Measurements from ENCODE around the gene PPM1A.

The PPM1A gene

DNA sequence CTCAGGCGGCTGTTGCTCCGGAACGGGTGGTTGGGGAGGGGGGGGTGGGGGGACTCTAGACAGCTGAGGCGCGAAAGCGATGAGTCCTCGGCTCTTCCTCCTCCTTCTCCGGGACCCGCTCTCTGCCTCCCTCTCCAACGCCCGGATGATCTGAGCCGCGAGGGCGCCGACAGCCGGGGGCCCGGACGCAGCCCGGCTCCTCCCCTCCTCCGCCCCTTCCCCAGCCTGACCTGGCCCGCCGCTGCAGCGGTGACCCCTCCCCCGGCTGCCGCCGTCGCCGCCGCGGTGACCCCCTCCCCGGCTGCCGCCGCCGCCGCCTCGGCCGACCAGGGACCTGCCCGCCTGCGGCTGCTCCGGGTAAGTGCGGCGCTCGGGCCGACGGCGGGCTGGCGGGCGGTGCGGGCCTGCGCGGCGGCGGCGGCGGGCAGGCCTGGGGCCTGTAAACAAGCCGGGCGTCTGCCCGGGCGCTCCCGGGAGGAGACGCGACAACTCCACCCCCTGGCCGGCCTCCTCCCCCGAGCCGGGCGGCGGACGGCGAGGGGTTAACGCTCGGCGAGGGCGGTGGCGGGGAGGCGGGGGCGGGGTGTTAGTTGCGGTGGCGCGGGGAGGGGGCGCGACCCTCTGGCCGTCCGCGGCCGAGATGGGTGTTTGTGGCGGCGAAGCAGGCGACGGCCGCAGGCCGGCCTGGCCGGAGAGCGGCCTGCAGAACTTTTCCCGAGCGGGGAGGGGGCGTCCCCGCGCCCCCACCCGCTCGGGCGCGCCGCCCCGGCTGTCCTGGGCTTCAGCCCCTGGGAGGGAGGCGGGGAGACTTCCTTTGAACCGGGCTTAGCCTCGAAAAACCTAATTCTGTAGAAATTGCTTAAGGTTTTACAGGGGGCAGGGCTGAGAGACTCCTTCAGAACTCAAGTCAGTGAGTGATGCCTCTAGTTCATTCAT is 568 bp downstream of the PPM1A start:
- DNase-seq: peak; percentile 89
- peak overlapping the region; percentile 97 for H4K8ac ChIP-seq (ENCODE audit: low read depth, low read length)
- H2BK15ac ChIP-seq (replicated peaks; ENCODE audit: low read depth): no peak overlapping the region
- no CpG with 5 or more reads among the region's 107 CpGs for WGBS (ENCODE audit: extremely low coverage, insufficient coverage, low lambda C conversion rate)
- peaks cover 2% of the 10 kb centered on the region for H3K4me1 ChIP-seq (ENCODE audit: control insufficient read depth, low read depth, low read length)
- no peaks in the 10 kb centered on the region for H3K79me1 ChIP-seq (ENCODE audit: low read length)
- no peaks in the 10 kb centered on the region for H3K27me3 ChIP-seq (ENCODE audit: insufficient read depth, low read length, poor library complexity)
- H3K18ac ChIP-seq (ENCODE audit: low read length): peak overlapping the region; percentile 100
- no peak overlapping the region for H2BK5ac ChIP-seq (ENCODE audit: low read length)
- H3K79me2 ChIP-seq (ENCODE audit: control insufficient read depth, insufficient read depth, low read length): peaks cover 27% of the 10 kb centered on the region
- H3K27ac ChIP-seq (ENCODE audit: low read depth, low read length): peak overlapping the region; percentile 99
- peak overlapping the region; percentile 81 for H3K9ac ChIP-seq (ENCODE audit: low read length)
- H2AK5ac ChIP-seq (ENCODE audit: low read length): no peak overlapping the region
- H3K23ac ChIP-seq (ENCODE audit: low read length): no peak overlapping the region
- H3K4me2 ChIP-seq (ENCODE audit: low read length): peak overlapping the region; percentile 48
- no peak overlapping the region for H4K5ac ChIP-seq (ENCODE audit: low read length)
- peak overlapping the region; percentile 96 for H2BK120ac ChIP-seq (ENCODE audit: low read depth, low read length)
- no peaks in the 10 kb centered on the region for H3K36me3 ChIP-seq (ENCODE audit: control insufficient read depth, insufficient read depth, low read length)
- H3K56ac ChIP-seq (ENCODE audit: low read length): peak overlapping the region; percentile 86
- H3K4me3 ChIP-seq (ENCODE audit: low read length): peak overlapping the region; percentile 56
- peak overlapping the region; percentile 83 for H3K4ac ChIP-seq (ENCODE audit: low read depth, low read length)

DNA sequence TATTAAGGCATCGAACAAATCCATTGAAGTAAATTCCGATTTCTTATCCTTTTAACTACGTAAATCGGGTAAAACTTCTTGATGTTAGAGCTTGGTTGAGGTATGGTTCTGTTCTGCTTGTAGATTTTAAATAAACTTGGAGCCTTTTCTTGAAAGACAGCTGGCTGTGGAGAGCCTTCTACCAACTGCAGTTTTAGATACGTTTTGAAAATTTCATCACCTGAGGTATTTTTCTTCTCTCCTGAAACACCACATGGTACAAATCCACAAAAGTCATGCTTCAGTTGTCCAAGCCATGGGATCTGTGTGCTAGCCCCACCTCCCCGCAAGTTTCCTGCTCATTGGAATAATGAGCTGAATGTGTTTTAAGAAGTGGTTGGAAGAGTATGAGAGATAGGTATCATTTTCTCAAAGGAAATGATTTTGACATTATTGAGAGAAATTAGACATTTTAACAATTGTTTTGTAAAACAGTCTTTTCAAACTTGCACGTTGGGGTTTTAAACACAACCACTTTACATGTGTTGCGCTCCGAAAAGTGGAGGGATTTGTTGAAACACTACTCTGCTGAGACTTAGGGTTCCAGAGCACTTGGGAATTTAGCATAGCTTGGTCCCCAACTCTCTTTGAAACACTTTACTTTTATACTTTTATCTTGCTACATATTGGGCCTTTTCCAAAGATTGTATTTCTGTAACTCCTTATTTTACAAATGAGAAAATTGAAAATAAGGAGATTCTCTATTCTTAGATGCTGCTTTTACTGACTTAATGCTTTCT is 1.4 kb downstream of the PPM1A start:
- peak; percentile 34 for DNase-seq
- H2AK5ac ChIP-seq (ENCODE audit: low read length): no peak overlapping the region

DNA sequence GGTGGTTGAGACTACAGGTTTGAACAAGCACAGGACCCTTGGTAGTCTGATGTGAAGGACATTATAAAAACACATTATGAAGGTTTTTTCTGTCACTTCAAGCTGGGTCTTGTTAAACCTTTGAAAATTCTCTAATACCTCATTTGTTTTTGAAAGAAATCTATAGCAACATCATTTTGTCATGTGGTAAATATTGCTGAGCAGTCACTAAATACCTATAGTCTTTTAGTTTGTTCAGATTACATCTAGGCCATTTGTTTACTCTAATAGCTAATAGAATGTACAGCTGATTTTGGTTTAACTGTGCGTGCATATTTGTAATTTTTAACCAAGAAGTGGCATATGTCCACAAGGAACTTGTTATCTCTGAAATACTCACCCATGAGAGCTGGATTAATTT is 2.9 kb downstream of the PPM1A start:
- H3K23ac ChIP-seq (ENCODE audit: low read length): peak overlapping the region; percentile 31
- WGBS (ENCODE audit: extremely low coverage, insufficient coverage, low lambda C conversion rate): no CpG with 5 or more reads among the region's 1 CpG
- H3K27me3 ChIP-seq (ENCODE audit: insufficient read depth, low read length, poor library complexity): no peaks in the 10 kb centered on the region
- no peak overlapping the region for H3K27ac ChIP-seq (ENCODE audit: low read depth, low read length)
- H2AK5ac ChIP-seq (ENCODE audit: low read length): no peak overlapping the region
- H3K9ac ChIP-seq (ENCODE audit: low read length): no peak overlapping the region
- H4K5ac ChIP-seq (ENCODE audit: low read length): no peak overlapping the region
- H2BK120ac ChIP-seq (ENCODE audit: low read depth, low read length): no peak overlapping the region
- H3K4me3 ChIP-seq (ENCODE audit: low read length): no peak overlapping the region
- no peak overlapping the region for H3K4ac ChIP-seq (ENCODE audit: low read depth, low read length)
- peaks cover 2% of the 10 kb centered on the region for H3K4me1 ChIP-seq (ENCODE audit: control insufficient read depth, low read depth, low read length)
- no peak for DNase-seq
- H2BK15ac ChIP-seq (replicated peaks; ENCODE audit: low read depth): no peak overlapping the region
- H3K18ac ChIP-seq (ENCODE audit: low read length): no peak overlapping the region
- H3K36me3 ChIP-seq (ENCODE audit: control insufficient read depth, insufficient read depth, low read length): no peaks in the 10 kb centered on the region
- H3K79me1 ChIP-seq (ENCODE audit: low read length): peaks cover 3% of the 10 kb centered on the region
- H2BK5ac ChIP-seq (ENCODE audit: low read length): no peak overlapping the region
- no peak overlapping the region for H4K8ac ChIP-seq (ENCODE audit: low read depth, low read length)
- peaks cover 37% of the 10 kb centered on the region for H3K79me2 ChIP-seq (ENCODE audit: control insufficient read depth, insufficient read depth, low read length)
- H3K4me2 ChIP-seq (ENCODE audit: low read length): no peak overlapping the region
- H3K56ac ChIP-seq (ENCODE audit: low read length): no peak overlapping the region

More for the DNA sequence above, 1.4 kb downstream of the PPM1A start:
- H3K4me3 ChIP-seq (ENCODE audit: low read length): peak overlapping the region; percentile 56
- H3K27ac ChIP-seq (ENCODE audit: low read depth, low read length): peak overlapping the region; percentile 99
- peaks cover 2% of the 10 kb centered on the region for H3K79me1 ChIP-seq (ENCODE audit: low read length)
- peak overlapping the region; percentile 100 for H3K18ac ChIP-seq (ENCODE audit: low read length)
- no peaks in the 10 kb centered on the region for H3K36me3 ChIP-seq (ENCODE audit: control insufficient read depth, insufficient read depth, low read length)
- H3K9ac ChIP-seq (ENCODE audit: low read length): peak overlapping the region; percentile 81
- H3K23ac ChIP-seq (ENCODE audit: low read length): no peak overlapping the region
- peaks cover 2% of the 10 kb centered on the region for H3K4me1 ChIP-seq (ENCODE audit: control insufficient read depth, low read depth, low read length)
- no peak overlapping the region for H2BK15ac ChIP-seq (replicated peaks; ENCODE audit: low read depth)
- H3K4me2 ChIP-seq (ENCODE audit: low read length): peak overlapping the region; percentile 48
- peak overlapping the region; percentile 79 for H3K56ac ChIP-seq (ENCODE audit: low read length)
- peaks cover 30% of the 10 kb centered on the region for H3K79me2 ChIP-seq (ENCODE audit: control insufficient read depth, insufficient read depth, low read length)
- no peak overlapping the region for H2BK5ac ChIP-seq (ENCODE audit: low read length)
- no CpG with 5 or more reads among the region's 9 CpGs for WGBS (ENCODE audit: extremely low coverage, insufficient coverage, low lambda C conversion rate)
- H3K4ac ChIP-seq (ENCODE audit: low read depth, low read length): peak overlapping the region; percentile 83
- H2BK120ac ChIP-seq (ENCODE audit: low read depth, low read length): no peak overlapping the region
- no peak overlapping the region for H4K8ac ChIP-seq (ENCODE audit: low read depth, low read length)
- no peaks in the 10 kb centered on the region for H3K27me3 ChIP-seq (ENCODE audit: insufficient read depth, low read length, poor library complexity)
- no peak overlapping the region for H4K5ac ChIP-seq (ENCODE audit: low read length)

DNA sequence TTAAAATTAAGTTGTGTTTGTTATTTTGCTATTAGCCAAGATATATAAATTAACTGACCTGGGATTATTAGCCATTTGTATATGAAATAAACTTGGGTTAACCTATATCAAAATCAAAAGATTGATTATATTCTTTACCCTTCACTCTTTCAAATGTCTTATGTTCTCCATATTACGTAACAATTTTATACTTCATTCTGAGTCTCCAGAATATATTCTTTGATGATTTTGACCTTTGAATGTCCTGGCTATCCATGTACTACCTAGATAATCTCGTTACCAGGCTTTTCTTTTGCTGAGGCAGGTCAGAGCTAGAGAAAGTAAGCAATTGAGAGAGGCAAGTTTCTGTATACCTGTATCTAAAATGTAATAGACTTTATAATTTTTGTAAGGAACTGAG is 3.6 kb downstream of the PPM1A start:
- H4K5ac ChIP-seq (ENCODE audit: low read length): no peak overlapping the region
- no peak overlapping the region for H2BK5ac ChIP-seq (ENCODE audit: low read length)
- no peak overlapping the region for H2BK120ac ChIP-seq (ENCODE audit: low read depth, low read length)
- no peak overlapping the region for H2BK15ac ChIP-seq (replicated peaks; ENCODE audit: low read depth)
- no peak overlapping the region for H3K4ac ChIP-seq (ENCODE audit: low read depth, low read length)
- no peak overlapping the region for H3K9ac ChIP-seq (ENCODE audit: low read length)
- H2AK5ac ChIP-seq (ENCODE audit: low read length): no peak overlapping the region
- H3K56ac ChIP-seq (ENCODE audit: low read length): no peak overlapping the region
- 100% methylated on average over 1 of the region's 2 CpGs for WGBS (ENCODE audit: extremely low coverage, insufficient coverage, low lambda C conversion rate)
- H3K18ac ChIP-seq (ENCODE audit: low read length): no peak overlapping the region
- H3K27ac ChIP-seq (ENCODE audit: low read depth, low read length): no peak overlapping the region
- no peaks in the 10 kb centered on the region for H3K36me3 ChIP-seq (ENCODE audit: control insufficient read depth, insufficient read depth, low read length)
- no peaks in the 10 kb centered on the region for H3K27me3 ChIP-seq (ENCODE audit: insufficient read depth, low read length, poor library complexity)
- no peak overlapping the region for H3K4me2 ChIP-seq (ENCODE audit: low read length)
- H3K23ac ChIP-seq (ENCODE audit: low read length): no peak overlapping the region
- H3K79me1 ChIP-seq (ENCODE audit: low read length): peaks cover 3% of the 10 kb centered on the region
- H3K79me2 ChIP-seq (ENCODE audit: control insufficient read depth, insufficient read depth, low read length): peaks cover 37% of the 10 kb centered on the region
- no peak overlapping the region for H3K4me3 ChIP-seq (ENCODE audit: low read length)
- peaks cover 2% of the 10 kb centered on the region for H3K4me1 ChIP-seq (ENCODE audit: control insufficient read depth, low read depth, low read length)
- no peak for DNase-seq
- no peak overlapping the region for H4K8ac ChIP-seq (ENCODE audit: low read depth, low read length)

- H3K79me2 ChIP-seq (ENCODE audit: control insufficient read depth, insufficient read depth, low read length): peaks cover 42% of the 10 kb centered on the region
- no peak overlapping the region for H3K23ac ChIP-seq (ENCODE audit: low read length)
- H3K4me3 ChIP-seq (ENCODE audit: low read length): no peak overlapping the region
- no peak overlapping the region for H2AK5ac ChIP-seq (ENCODE audit: low read length)
- peaks cover 5% of the 10 kb centered on the region for H3K79me1 ChIP-seq (ENCODE audit: low read length)
- H2BK5ac ChIP-seq (ENCODE audit: low read length): no peak overlapping the region
- no peak overlapping the region for H2BK120ac ChIP-seq (ENCODE audit: low read depth, low read length)
- H4K8ac ChIP-seq (ENCODE audit: low read depth, low read length): no peak overlapping the region
- H3K4me1 ChIP-seq (ENCODE audit: control insufficient read depth, low read depth, low read length): peaks cover 2% of the 10 kb centered on the region
- no peak overlapping the region for H3K27ac ChIP-seq (ENCODE audit: low read depth, low read length)
- H3K9ac ChIP-seq (ENCODE audit: low read length): no peak overlapping the region
- H3K4ac ChIP-seq (ENCODE audit: low read depth, low read length): no peak overlapping the region
- no peaks in the 10 kb centered on the region for H3K27me3 ChIP-seq (ENCODE audit: insufficient read depth, low read length, poor library complexity)
- no CpG with 5 or more reads among the region's 3 CpGs for WGBS (ENCODE audit: extremely low coverage, insufficient coverage, low lambda C conversion rate)
- no peak overlapping the region for H3K4me2 ChIP-seq (ENCODE audit: low read length)
- H2BK15ac ChIP-seq (replicated peaks; ENCODE audit: low read depth): no peak overlapping the region
- H4K5ac ChIP-seq (ENCODE audit: low read length): no peak overlapping the region
- no peak overlapping the region for H3K56ac ChIP-seq (ENCODE audit: low read length)
- H3K18ac ChIP-seq (ENCODE audit: low read length): no peak overlapping the region
- DNase-seq: no peak
- no peaks in the 10 kb centered on the region for H3K36me3 ChIP-seq (ENCODE audit: control insufficient read depth, insufficient read depth, low read length)
Observed at GRCh38 chr14:60253649-60254048, 4.6 kb downstream of the PPM1A start.

All from mesendoderm (in vitro differentiated cells).